ENCODE data around the gene VAPA.

Gene VAPA

DNA sequence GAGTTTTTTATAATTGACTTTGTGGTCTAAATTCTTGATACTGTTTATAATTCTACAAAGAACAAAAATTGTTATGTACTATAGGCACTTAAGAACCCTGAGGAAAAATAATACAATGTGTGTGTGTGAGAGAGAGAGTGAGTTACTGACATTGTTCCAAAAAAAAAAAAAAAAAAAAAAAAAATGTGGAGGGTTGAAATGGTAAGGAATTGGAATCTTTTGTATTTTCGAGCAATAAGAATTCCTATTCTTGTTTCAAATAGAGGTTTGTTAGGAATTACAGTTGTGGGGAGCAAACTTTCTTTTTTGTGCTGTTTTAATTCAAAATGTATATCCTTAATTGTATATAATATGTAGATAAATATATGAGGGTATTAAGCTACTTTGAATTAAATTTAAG is 45.7 kb downstream of the VAPA start:
- TF ChIP-seq POLR2A (IDR thresholded peaks at IDR 0.05; ENCODE audit: low read depth, low read length): no peak
- DNase-seq (ENCODE audit: insufficient read length, low spot score): no peak
- FAIRE-seq: no peak

DNA sequence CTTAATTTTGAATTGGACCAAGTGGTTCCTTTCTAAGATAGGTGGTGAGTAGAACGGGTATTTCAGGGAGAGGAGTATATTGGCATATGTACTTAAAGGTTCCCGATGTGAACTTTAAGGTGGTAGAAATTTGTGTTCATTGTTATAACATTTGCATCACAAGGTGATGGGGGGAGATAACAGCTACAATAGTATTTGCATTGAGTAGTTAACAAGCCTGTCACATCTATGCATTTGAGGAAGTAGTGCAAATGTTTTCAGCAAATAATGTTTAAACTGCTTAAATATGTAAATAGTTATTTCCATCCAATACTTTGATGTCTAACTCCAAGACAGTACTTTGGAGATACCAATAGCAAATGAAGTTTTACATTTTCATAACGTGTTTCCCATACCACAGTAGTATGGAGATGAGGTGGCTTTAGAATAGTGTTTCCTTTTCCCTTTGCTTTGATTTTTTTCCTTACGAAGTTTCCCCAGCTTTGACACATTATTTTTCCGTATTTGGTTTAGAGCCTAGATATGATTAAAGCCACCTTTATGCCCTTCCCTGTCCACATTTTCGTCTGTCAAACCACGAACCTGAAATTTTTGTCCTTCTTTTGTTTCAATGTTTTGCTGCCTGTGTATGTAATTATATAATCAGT is 46.6 kb downstream of the VAPA start:
- no peak for TF ChIP-seq TAF1 (IDR thresholded peaks at IDR 0.05; ENCODE audit: low read depth, low read length)
- TF ChIP-seq SPI1 (IDR thresholded peaks at IDR 0.05; ENCODE audit: low read depth, low read length): no peak
- TF ChIP-seq PAX5 (IDR thresholded peaks at IDR 0.05; ENCODE audit: insufficient read depth, low read length, severe bottlenecking): no peak
- no peak for TF ChIP-seq POLR2AphosphoS5 (IDR thresholded peaks at IDR 0.05; ENCODE audit: low read depth, low read length)
- DNase-seq (ENCODE audit: insufficient read length, low spot score) (no peak), FAIRE-seq (no peak)

DNA sequence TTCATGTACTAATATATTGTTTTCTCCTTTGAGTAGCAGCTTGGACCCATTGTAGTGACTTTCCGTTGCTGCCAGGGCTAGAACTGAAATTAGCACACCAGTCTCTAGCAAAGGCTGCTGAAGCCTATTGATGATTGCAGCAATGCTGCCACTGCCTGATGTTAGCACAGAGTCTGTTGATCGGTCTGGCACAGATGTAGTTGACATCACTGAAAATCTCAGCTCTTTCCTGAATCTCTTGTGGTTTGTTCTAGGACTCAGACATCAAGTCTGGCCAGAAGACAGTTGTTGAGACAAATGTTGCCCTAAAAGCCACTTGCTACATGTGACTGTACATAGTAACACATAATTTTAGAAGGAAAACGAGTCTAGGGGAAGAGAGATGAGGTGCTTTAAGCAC is 47.2 kb downstream of the VAPA start:
- no peak for TF ChIP-seq POLR2A (IDR thresholded peaks at IDR 0.05; ENCODE audit: low read depth, low read length)
- no peak for TF ChIP-seq PAX5 (IDR thresholded peaks at IDR 0.05; ENCODE audit: insufficient read depth, low read length, severe bottlenecking)
- no peak for TF ChIP-seq TAF1 (IDR thresholded peaks at IDR 0.05; ENCODE audit: low read depth, low read length)
- TF ChIP-seq POU2F2 (IDR thresholded peaks at IDR 0.05; ENCODE audit: low read depth, low read length): no peak
- TF ChIP-seq POLR2AphosphoS5 (IDR thresholded peaks at IDR 0.05; ENCODE audit: low read depth, low read length): no peak
- TF ChIP-seq SPI1 (IDR thresholded peaks at IDR 0.05; ENCODE audit: low read depth, low read length): no peak
- DNase-seq (ENCODE audit: insufficient read length, low spot score) (no peak), FAIRE-seq (no peak)

DNA sequence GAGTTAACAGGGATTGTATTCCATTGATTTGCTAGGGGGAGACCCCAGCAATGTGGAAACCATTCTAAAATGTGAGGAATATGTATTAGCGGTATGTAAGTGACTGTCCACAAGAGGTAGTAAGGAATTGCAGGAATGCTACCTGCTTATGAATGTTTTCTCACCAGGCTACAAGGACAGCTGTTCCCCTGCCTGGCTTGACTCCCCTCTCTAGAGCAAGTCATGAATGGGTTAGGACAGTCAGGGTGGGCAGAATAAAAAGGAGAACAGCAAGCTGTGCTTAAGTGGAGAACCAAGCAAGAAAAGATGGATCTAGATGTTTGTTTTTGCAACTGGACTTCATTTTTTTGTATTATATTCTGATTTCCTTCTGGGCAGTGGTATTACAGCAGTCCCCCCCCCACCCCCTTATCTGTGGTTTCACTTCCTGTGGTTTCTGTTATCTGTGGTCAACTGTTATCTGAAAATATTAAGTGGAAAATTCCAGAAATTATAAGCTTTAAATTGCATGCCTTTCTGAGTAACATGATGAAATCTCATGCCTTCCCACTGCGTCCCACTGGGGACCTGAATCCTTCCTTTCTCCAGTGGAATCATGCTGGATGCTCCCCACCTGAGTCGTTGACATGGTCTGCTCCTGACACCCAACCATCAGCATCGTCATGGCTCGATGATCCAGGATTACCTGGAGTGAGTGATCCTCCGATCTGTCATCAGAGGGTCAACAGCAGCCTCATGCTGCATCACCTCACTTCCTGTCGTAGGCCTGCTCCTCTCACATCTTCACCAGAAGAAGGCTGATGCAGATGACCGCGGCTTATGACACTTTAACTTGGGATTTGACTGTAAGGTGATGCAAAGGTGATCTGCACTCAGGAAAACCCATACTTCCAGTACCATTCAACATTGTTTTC is 52.2 kb downstream of the VAPA start:
- FAIRE-seq: peak; percentile 45
- DNase-seq (ENCODE audit: insufficient read length, low spot score): no peak
- no peak for TF ChIP-seq TAF1 (IDR thresholded peaks at IDR 0.05; ENCODE audit: low read depth, low read length)
- TF ChIP-seq SPI1 (IDR thresholded peaks at IDR 0.05; ENCODE audit: low read depth, low read length): 0 out of 2 replicates have a peak, but pooled peaks have one; percentile 15
- no peak for TF ChIP-seq PAX5 (IDR thresholded peaks at IDR 0.05; ENCODE audit: insufficient read depth, low read length, severe bottlenecking)
- no peak for TF ChIP-seq POLR2AphosphoS5 (IDR thresholded peaks at IDR 0.05; ENCODE audit: low read depth, low read length)
- TF ChIP-seq POLR2A (IDR thresholded peaks at IDR 0.05; ENCODE audit: low read depth, low read length): no peak
- TF ChIP-seq POU2F2 (IDR thresholded peaks at IDR 0.05; ENCODE audit: low read depth, low read length): no peak

DNA sequence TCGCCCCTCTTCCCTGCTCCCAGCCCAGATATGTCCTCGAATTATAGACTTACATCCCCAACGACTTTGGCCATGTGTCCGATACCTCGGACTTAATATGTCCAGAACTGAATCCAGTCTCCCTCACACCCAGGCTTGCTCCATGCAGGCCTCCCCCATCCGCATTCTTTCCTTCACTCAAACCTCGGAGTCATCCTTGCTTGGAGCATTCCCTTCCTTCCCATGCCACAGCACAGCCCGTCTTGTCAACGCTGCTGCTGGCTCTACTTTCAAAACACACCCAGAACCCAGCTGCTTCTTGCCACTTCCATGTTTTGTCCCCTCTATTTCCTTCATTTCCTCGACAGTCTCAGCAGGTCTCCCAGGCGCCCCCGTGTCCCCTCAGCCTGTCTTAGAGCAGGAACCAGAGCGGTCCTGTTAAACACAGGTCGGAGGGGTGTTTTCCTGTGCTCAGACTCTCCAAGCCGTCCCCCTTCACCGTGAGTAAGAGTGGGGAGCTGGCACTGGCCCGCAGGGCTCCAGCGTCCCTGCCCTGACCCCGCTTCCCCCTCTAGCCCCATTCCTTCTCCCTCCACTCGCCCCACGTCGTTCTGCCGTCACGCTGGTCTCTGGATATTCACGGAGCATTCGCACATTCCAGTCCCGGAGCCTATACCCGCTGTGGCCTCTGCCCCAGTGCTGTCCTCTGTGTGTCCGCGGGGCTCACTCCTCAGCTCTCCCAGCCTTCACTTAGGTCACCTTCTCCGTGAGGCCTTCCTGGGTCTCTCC is 54.4 kb downstream of the VAPA start:
- FAIRE-seq: no peak
- DNase-seq (ENCODE audit: insufficient read length, low spot score): no peak
- no peak for TF ChIP-seq POU2F2 (IDR thresholded peaks at IDR 0.05; ENCODE audit: low read depth, low read length)
- TF ChIP-seq POLR2AphosphoS5 (IDR thresholded peaks at IDR 0.05; ENCODE audit: low read depth, low read length): no peak
- no peak for TF ChIP-seq PAX5 (IDR thresholded peaks at IDR 0.05; ENCODE audit: insufficient read depth, low read length, severe bottlenecking)
- TF ChIP-seq POLR2A (IDR thresholded peaks at IDR 0.05; ENCODE audit: low read depth, low read length): no peak
- TF ChIP-seq SPI1 (IDR thresholded peaks at IDR 0.05; ENCODE audit: low read depth, low read length): no peak
- TF ChIP-seq TAF1 (IDR thresholded peaks at IDR 0.05; ENCODE audit: low read depth, low read length): no peak

DNA sequence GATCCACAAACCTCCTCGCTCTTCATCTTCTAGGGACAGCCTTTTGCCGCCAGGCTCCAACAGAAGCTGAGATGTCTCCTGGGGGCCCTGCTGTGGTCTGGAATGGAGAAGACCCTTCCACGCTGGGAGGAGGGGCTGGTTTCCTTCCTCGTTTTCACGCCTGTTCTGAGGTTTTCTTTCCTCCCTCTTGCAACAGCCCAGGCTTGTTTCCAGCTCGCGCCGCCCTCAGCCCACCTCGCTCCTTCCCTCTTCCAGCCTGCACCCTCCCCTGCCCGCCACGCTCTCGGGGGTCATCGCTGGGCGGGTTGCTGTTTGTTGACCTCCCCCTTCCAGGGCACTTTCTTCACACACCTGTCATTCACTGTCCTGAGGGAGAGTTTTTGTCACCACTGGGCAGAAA is 55.4 kb downstream of the VAPA start:
- TF ChIP-seq TAF1 (IDR thresholded peaks at IDR 0.05; ENCODE audit: low read depth, low read length) (no peak), POLR2A (IDR thresholded peaks at IDR 0.05; ENCODE audit: low read depth, low read length) (no peak), SPI1 (IDR thresholded peaks at IDR 0.05; ENCODE audit: low read depth, low read length) (no peak), POU2F2 (IDR thresholded peaks at IDR 0.05; ENCODE audit: low read depth, low read length) (no peak), PAX5 (IDR thresholded peaks at IDR 0.05; ENCODE audit: insufficient read depth, low read length, severe bottlenecking) (no peak), POLR2AphosphoS5 (IDR thresholded peaks at IDR 0.05; ENCODE audit: low read depth, low read length) (no peak)
- DNase-seq (ENCODE audit: insufficient read length, low spot score): no peak
- FAIRE-seq: no peak

DNA sequence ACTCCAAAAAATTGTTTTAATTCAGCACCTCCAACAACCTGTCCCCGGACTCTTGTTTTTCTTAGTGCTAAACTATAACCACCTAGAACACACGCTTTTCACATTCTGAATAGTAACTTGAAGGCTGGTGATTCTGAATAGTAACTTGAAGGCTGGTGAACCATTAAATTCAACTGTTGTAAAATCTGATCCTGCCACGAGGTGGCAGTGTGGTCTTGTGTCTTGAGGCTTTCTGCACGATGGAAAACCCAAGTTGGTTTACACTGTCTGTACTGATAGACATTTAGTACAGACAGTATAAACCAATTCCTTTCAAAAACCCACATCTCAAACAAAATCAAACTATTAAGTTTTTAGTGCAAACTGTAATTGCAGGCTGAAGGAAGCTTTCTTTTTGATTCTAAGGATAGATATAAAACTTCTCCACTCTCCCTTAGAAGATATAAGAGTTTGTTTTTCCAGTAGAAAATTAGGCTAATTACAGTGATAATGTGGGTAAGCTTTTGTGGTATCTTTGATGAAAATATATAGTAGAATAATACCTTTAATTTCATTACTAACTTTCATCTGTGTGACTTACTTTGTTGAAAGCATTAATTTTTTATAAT is 57.6 kb downstream of the VAPA start:
- FAIRE-seq: peak; percentile 89
- no peak for DNase-seq (ENCODE audit: insufficient read length, low spot score)
- TF ChIP-seq POU2F2 (IDR thresholded peaks at IDR 0.05; ENCODE audit: low read depth, low read length) (no peak), SPI1 (IDR thresholded peaks at IDR 0.05; ENCODE audit: low read depth, low read length) (no peak), TAF1 (IDR thresholded peaks at IDR 0.05; ENCODE audit: low read depth, low read length) (no peak), POLR2AphosphoS5 (IDR thresholded peaks at IDR 0.05; ENCODE audit: low read depth, low read length) (no peak), POLR2A (IDR thresholded peaks at IDR 0.05; ENCODE audit: low read depth, low read length) (no peak), PAX5 (IDR thresholded peaks at IDR 0.05; ENCODE audit: insufficient read depth, low read length, severe bottlenecking) (no peak)

DNA sequence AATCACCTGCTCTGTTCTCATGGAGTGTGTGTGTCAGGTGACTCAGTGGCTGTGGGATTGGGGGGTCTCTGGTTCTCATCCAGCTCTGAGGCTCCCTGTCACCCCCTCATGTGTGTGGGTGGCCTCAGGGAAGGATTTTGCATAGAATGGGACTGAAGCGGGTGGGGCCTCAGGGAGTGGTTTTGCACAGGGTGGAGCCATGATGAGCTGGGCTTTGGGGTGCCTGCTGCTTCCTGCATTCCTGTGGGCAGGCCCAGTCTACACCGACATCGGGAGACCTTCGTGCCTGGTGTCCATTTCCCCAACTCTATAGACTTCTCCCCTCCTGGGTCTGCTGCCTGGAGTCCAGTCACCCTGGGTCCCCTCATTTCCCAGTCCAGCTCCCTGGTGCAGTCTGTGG is 59.7 kb downstream of the VAPA start:
- TF ChIP-seq POLR2A (IDR thresholded peaks at IDR 0.05; ENCODE audit: low read depth, low read length): no peak
- DNase-seq (ENCODE audit: insufficient read length, low spot score) (no peak), FAIRE-seq (no peak)

DNA sequence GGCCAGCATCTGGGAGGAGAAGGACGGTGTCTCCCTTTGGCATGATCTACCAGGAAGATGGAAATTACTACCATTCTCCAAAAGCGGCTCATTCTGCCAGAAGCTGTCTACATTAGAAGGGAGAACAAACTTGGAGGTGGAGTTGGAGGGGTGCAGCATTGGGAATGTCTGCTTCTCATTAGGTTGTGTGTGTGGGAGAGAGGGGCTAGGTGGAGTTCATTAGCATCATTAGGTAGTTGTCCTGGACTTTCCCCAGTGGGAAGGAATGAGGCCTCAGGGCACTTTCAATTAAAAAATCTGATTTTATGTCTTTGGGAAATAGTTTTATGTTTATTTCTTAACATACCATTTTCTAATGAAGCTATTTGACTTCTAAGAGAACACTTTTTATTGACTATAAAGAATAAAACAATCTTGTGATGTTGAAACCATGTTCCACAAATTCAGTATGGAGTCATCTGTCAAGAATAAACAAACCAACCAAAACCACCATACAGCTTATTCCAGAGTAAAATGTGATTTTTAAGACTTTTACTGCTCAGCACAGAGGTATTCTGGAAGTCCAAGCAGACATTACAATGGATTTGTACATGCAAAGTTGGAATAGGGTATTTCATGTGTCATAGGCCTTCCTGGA is 60.6 kb downstream of the VAPA start:
- DNase-seq (ENCODE audit: insufficient read length, low spot score) (no peak), FAIRE-seq (no peak)

More for the DNA sequence above, 60.6 kb downstream of the VAPA start:
- TF ChIP-seq PAX5 (IDR thresholded peaks at IDR 0.05; ENCODE audit: insufficient read depth, low read length, severe bottlenecking) (no peak), POLR2AphosphoS5 (IDR thresholded peaks at IDR 0.05; ENCODE audit: low read depth, low read length) (no peak), TAF1 (IDR thresholded peaks at IDR 0.05; ENCODE audit: low read depth, low read length) (no peak), POLR2A (IDR thresholded peaks at IDR 0.05; ENCODE audit: low read depth, low read length) (no peak), POU2F2 (IDR thresholded peaks at IDR 0.05; ENCODE audit: low read depth, low read length) (no peak), SPI1 (IDR thresholded peaks at IDR 0.05; ENCODE audit: low read depth, low read length) (no peak)

Data from GM12891 (cell line).